ACHN (cell line): Measurements from ENCODE around the gene RGS6.

ENCODE experiments used
- DNase-seq: peaks from one replicate; pipeline ENCODE4 v3.0.0-alpha.2; 2015
- in situ Hi-C: cut with HindIII; loops from 2 replicates; pipeline ENCODE4 v1.10.0; 2017; ENCODE audit warnings: low sequenced_read_pairs, low pct_ligation_motif_present, low pct_unique_long_range_greater_than_20kb

The RGS6 gene

DNA sequence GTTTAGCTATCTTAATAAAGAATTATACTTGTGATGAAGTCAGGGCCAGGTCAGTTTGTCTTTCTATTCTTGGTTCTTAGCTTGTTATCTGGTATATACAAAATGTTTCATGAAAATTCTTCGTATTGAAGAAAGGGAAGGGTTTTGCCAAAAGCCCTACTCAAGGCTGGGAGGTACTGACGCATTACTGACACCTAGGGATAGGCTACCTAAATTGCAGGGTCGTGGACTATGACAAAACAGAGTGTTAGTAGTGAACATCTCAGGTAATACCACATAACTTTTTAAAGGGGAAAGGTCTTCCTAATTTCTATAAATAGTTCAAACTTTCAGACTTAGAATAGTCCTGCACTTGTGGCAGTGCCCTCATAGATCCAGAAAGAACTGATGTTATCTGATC, 246.3 kb downstream of the RGS6 start:
- no peak for DNase-seq
- in situ Hi-C loops = no loop called here

- in situ Hi-C loops = no loop called here
Measured at GRCh38 chr14:72182708-72183432, 250.6 kb downstream of the RGS6 start.

DNA sequence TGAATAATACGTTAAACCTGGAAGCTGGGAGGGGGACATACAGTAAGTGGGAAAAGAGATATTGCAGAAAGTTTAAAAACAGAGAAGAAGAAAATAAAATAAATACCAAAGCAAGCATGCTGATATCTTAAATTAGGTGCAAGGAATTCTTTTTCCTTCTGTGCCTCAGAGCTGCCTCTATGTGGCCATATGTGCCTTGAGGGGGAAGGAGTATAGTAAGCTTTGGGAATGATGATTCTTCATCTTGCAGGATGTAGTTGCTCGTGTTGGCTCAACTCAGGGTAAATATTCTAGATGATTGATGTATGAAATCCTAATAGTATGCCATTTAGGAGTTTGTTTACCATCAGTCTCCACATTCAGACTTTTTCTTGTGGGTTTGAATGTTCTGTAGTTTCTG, 251.4 kb downstream of the RGS6 start:
- in situ Hi-C loops = no loop called here
- no peak for DNase-seq

More at GRCh38 chr14:72182708-72183432, 250.6 kb downstream of the RGS6 start:
- no peak for DNase-seq

DNA sequence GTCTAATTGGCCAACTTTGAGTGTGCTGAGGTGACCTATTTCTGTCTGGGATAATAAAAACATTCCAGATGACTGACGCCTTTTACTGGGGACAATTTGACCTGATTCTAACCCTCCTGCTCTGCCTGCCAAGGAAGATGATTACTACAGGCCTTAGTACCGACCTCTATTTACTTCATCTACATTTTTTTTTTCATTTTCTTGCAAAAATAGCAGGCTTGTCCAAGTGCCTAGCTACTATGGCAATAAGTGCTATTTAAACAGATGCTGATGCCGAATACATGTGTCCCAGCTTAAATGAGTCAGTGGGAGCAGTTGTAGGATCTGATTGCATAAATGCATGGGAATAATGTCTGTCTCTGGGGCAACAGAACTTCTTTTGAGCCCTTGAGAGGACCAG, 254.3 kb downstream of the RGS6 start:
- no peak for DNase-seq
- in situ Hi-C loops = no loop called here

- in situ Hi-C loops = no loop called here
- no peak for DNase-seq
Measured at GRCh38 chr14:72196237-72197015, 264.2 kb downstream of the RGS6 start.

- no peak for DNase-seq
Measured at GRCh38 chr14:72201645-72202044, 269.4 kb downstream of the RGS6 start.

GRCh38 chr14:72213424-72213823, 281.2 kb downstream of the RGS6 start:
- DNase-seq = no peak
- in situ Hi-C loops = no loop called here

More at GRCh38 chr14:72201645-72202044, 269.4 kb downstream of the RGS6 start:
- in situ Hi-C loops = no loop called here

DNA sequence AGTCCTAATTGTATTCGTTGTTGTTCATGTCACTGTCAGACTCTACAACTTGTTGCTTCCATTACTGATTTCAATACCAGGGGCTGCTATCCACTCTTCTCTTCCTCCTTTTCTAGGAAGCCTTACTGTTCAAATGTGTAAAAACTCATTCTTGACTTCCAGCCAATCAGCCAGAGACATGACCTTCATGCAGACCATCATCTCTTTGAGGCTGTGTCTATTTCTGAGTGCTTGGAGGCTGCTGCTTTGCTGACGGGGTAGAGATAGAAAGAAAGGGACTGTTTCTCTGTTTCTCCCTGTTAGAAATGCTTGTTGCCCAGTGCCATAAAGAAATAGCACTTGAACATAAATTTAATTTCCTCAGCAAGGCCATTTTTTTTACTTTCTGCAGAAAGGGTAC, 282.9 kb downstream of the RGS6 start:
- in situ Hi-C loops = no loop called here
- no peak for DNase-seq

GRCh38 chr14:72217135-72217534, 284.9 kb downstream of the RGS6 start:
- in situ Hi-C loops = no loop called here

GRCh38 chr14:72222046-72222445, 289.8 kb downstream of the RGS6 start:
- DNase-seq = no peak
- in situ Hi-C loops = no loop called here

More at GRCh38 chr14:72217135-72217534, 284.9 kb downstream of the RGS6 start:
- DNase-seq = no peak

GRCh38 chr14:72236629-72237028, 304.4 kb downstream of the RGS6 start:
- no peak for DNase-seq
- in situ Hi-C loops = no loop called here

DNA sequence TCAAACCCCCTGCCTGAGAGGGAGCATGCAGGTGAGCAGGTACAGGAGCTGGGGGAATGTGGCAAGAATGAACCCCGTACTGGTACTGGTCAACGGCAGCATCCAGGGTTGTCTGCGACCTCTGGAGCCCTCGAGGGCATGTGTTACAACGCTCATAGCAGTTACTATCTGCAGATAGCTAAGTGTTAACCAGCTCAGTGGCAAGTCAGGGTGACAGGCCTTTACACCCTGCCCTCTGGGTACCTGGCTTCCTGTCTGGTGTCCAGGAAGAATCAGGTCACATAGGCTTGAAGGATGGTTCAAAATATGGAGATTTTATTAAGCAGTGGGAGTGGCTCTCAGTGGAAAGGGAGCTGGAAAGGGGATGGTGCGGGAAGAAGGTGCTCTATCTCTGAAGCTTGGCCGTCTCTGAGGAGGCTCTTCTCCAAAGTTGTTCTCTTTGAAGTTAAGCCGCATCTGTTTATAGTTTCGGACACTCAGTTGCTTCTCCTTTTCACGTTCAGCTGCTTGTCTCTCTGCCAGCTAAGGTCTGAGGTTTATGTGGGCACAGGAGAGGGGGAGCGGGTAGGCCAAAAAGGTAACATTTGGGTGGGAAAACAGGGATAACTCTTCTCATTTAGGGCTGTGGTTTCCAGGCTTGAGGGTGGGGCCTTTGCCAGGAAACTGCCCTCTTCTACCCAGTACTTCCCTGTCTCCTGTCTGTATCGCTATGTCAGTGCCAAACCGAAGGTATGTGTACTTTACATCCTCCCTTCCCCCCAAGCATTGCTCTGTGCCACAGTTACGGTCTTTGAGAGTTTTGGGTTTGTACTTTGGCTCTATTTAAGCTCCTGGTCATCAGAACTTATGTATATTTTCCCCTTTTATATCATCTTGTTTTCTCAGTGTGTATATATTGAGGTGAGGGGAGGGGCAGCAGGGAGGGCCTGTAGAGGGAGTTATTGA, 305.8 kb downstream of the RGS6 start:
- DNase-seq = no peak
- in situ Hi-C loops = no loop called here

DNA sequence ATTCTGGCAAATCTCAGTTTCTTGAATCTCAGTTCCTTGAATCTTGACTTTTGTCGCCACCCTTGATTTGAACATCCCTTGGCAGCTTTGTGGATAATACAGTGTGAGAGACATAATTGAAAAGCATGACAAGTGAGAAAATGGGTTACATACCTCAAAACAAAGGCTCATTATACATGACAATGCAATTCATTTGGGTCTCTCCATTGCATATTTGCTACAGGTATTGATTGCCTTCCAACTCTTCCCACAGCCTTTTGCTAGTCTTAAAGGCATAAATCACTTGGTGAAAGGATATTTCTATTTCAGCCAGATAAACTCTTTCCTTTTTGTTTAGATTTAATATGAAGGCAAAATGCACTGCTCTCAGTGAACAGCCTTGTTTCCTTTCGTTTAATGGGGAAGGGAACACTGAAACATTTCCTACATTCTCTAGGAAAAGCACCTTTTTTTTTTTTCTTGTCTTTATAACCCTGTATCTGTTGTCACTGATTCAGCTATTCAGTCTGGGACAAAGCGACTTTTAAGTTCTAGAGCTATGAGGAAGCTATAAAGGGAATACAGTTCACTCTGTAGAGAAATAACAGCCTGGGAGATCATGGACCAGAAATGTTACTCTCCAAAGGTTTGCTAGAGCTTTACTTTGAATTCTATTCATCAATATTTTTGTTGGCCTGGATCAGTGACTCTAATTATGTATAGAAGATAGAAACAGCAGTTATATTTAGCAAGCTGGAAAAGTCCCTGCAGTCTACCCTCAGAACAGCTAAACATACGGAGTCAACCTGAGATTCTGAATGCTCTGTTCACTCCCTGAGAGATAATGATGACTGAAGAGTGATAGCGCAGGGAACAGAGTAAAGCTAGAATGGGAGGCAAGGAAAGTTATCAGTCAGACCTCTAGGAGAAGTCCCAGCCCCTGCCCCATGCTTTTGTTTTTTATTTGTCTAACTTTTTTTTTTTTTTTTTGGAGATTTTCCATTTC, 311.4 kb downstream of the RGS6 start:
- in situ Hi-C loops = no loop called here
- no peak for DNase-seq

DNA sequence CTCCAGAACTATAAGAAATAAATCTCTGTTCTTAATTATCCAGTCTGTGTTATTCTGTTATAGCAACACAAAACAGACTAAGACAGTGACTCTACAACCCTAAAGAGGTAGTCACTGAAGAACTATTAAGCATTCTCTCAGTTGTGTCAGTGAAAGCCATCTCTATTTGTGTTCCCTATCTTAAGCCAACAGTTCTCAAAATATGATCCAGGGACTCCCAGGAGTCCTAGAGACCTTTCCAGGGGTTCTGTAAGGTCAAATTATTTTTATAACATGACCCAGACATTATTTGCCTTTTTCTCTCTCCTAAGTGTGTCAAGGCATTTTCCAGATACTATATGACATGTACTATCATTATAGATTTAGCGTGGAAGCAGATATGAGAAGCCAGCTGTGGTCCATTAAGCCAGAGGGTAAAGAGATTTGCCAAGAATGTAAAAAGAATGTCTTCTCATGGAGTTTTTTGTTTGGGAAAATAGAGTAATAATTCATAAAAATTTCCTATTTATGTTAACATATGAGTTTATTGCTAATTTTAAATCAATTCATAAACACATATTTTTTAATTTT, 315.8 kb downstream of the RGS6 start:
- in situ Hi-C loops = no loop called here
- DNase-seq = no peak

DNA sequence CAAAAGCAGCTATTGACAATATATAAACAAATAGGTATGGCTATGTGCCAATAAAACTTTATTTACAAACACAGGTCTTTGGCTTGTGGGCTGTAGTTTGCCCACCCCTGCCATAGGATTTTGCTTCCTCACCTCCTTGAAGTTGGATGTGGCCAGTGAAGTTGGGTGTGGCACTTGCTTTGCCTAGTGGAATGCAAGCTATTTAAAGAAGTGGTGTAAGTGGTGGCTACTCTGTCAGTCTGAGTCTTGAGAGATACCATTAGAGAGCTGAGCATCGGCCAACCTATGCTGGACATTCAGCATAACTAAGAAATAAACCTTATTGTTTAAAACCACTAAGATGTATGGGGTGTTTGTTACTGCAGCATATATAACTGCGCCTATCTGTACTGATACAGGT, 321.3 kb downstream of the RGS6 start:
- in situ Hi-C loops = no loop called here
- no peak for DNase-seq

DNA sequence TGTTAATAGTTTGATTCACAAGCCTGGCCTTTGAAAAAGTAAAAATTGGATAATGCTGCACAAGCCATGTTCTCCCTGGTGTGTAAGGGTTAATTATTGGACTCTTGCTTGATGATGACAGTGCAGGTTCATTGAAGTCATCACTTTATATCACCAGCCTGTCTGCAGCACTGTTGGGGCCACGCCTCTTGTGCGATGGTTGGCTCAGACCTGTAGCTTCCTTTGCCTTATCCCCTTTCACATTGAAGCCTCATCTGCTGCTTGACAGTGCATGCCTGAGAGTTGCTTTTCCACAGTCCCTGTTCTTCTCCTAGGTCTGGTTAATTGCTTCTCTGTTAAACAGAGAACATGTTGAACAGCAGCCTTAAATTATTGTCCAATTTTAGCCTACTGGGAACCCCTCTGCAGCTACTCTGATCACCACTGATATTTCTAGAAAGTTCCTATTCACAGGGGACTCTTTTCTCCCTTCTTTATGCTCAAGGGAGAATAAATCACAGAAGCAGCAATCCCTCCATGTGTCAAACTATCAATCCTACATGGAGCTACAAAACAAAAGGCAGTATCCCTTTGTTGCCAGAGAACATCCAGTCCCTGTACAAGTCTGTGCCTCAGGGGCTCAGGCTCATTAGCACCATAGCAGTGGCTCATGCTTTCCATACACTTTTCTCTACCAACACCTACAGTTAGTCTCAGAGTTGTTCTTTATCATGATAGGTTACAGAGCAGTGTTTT, 322.1 kb downstream of the RGS6 start:
- no peak for DNase-seq
- in situ Hi-C loops = no loop called here

- no peak for DNase-seq
- in situ Hi-C loops = no loop called here
Measured at GRCh38 chr14:72254937-72255472, 322.8 kb downstream of the RGS6 start.
